HG03378 (cell line): Measurements from ENCODE around the gene MTUS2.
"Not testable (repeated sequence)": the region's sequence is repeated elsewhere in the genome, so short reads cannot be mapped to it uniquely, and the experiment has no call there.

Experiments used
- ATAC-seq: cut with Tn5 transposase; IDR thresholded peaks from one replicate; pipeline ENCODE4 v1.9.1; 2021; ENCODE audit warnings: mild to moderate bottlenecking, moderate library complexity; ENCODE audit not compliant: unreplicated experiment

Gene MTUS2

GRCh38 chr13:29294821-29295220 lies 474.7 kb downstream of the MTUS2 start:
- no peak for ATAC-seq

DNA sequence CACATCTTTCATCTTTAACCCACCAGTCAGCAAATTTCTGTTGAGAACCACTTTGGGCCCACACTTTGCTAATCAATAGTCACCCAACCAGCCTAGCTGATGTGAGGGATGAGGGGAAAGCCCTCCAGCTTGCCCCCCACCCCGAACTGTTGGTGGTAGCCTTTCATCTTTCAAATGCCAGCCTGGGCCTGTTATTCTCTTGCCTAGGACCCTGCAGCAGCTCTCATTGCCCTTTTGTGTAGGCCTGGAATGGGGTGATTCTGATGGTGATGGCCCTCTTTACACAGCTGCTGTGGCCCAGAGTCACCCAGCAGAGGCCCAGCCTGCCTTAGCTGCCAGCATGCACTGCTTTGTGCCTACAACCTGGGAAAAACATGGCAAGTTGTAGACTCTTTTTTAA lies 480.9 kb downstream of the MTUS2 start:
- no peak for ATAC-seq

- no peak for ATAC-seq
Measured at GRCh38 chr13:29304148-29304547, 484.0 kb downstream of the MTUS2 start.

DNA sequence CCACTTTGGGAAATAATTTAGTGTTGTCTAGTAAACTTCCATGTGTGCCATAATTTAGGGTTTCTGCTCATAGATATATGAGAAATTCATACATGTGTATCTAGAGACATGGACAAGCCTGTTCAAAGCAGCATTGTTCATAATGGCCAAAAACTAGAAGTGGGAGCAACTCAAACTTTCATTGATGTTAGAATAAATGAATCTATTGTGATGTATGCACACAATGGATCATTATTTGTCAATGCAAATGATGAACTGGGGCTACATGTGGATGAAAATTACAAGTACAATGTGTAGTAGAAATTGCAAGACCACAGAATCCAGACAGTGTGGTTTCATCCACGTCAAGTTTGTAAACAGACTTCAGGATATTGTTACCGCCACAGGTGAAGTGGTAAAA lies 490.7 kb downstream of the MTUS2 start:
- ATAC-seq, result no peak

- no peak for ATAC-seq
Measured at GRCh38 chr13:29315847-29316246, 495.7 kb downstream of the MTUS2 start.

DNA sequence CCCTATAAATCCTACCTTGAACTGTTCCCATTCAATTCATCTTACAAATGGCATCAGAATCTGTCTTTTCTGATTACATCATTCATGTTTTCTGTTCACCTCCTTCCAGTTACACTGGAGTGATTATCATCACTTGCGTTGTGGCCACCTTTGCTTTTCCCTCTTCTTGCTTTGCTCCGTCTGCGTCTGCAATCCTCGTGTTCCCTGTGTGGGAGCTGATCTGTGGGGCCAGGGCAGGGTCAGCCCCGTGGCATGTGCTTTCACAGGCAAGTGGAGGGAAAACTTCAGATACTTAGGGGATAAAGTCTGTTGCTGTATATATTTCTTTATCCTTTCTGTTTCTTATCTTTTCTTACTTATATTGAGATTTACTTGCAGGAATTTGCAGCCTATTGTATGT lies 497.7 kb downstream of the MTUS2 start:
- ATAC-seq, result no peak

DNA sequence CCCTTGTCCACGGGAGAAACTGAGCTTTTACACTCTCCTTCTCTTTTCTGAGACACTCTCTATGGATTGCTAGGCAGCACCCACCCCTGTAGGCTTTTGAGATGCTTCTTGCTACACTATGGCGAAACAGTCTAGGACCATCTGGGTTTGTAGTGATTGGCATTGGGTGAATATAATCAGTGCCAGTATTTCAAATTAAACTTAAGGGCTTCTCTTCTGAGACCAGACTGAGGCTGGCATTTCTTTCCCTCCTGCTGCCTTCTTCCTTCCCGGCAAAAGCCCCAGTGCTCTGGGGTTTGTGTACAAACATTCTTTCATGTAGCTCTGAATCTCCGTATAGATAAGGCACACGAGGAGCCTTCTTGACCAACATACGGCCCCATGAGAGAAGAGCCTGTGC lies 498.6 kb downstream of the MTUS2 start:
- ATAC-seq, result no peak

DNA sequence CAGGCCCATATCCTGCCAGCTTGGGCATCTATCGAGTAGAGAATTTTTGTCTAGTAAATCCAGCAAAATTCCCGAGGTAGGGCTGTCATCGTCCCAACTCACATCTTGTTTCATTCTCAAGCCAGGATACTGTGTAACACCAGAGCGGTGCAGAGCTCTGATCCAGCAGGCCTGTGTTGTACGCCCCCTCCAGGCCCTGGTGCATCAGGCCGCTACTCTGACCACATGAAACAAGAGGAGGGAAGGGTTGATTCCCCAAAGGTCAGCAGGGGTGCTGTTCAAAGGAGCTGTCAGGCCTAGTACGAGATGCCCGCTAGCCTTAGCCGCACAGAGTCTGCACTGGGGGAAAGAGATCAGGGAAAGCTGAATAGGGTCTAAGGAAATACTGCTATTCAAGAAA lies 499.3 kb downstream of the MTUS2 start:
- no peak for ATAC-seq

DNA sequence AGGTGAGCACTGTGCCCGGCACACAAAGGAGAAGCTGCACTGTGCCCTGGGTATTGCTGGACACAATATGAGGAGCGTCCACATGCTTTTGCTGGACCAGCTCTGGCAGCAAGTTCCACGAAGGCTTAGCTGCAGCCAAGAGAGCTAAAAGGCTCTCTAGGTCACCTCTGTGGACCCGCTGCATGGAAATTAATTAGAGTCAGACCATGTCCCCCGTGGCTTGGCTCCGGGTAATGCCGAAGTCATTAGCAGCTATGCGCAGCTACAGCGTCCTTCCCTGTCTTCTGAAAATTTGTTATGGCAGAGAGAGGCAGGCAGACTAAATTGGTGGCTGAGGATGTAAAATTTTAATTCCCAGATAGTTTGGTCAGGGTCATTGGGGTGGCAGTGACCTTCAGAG lies 503.8 kb downstream of the MTUS2 start:
- no peak for ATAC-seq

- no peak for ATAC-seq
Measured at GRCh38 chr13:29324601-29325000, 504.5 kb downstream of the MTUS2 start.

DNA sequence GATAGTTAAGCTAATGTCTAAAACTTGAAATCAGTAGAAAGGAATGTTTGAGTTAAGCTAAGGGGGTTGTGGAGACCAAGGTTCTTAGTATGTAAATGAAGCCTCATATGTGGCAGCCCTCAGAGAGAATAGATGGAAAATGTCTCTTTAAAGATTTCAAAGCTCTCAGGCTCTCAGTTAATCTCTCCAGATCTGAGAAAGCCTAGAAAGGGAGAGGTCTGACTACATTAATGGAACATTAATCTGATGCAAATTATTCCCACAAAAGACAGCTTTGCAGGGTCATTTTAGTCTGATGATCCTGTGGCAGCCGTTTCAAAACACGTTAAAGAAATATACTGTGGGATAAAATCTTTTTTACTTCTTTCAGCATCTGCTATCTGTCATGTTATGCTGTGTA lies 508.4 kb downstream of the MTUS2 start:
- ATAC-seq, result no peak

- no peak for ATAC-seq
Measured at GRCh38 chr13:29336356-29336755, 516.2 kb downstream of the MTUS2 start.

DNA sequence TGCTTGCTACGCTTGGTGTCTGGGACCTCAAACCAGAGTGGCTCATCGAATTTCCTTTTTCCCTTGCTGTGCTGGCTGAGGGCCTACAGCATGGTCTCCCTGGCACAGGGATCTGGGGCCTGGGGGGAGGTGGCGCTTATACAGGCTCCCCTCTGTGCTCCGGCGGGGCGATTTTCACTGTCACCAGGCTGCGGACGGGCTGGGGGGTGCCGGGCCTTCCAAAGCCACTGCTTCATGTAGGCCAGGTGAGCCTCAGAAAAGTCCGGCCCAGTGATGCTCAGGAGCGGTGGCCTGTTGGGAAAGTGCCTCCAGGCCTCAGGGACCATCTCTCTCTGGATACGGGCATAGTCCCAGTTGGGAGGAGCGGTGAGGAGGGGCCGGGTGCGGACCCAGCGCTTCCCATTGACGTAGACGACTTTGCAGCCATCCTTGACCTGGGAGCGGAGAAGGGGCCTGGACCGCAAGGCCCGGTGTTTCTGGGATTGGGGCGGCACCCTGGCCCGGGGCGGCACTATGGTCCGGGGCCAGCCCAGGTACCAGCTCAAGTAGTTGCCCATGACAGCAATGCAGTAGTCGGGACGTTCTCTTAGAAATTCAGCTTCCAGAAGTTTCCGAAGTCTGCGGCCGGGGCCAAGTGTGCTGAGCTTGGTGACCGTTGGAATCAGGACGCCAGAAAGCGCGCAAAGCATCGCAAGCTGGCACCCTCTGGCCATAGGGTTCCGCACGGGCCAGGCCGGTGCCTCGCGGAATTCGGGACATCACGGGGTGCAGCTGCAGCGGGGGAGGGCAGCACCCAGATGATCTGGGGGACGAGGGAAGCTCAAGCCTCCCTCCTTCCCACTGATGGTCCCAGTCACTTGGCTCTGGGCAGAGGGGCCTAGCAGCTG lies 519.5 kb downstream of the MTUS2 start:
- no peak for ATAC-seq

DNA sequence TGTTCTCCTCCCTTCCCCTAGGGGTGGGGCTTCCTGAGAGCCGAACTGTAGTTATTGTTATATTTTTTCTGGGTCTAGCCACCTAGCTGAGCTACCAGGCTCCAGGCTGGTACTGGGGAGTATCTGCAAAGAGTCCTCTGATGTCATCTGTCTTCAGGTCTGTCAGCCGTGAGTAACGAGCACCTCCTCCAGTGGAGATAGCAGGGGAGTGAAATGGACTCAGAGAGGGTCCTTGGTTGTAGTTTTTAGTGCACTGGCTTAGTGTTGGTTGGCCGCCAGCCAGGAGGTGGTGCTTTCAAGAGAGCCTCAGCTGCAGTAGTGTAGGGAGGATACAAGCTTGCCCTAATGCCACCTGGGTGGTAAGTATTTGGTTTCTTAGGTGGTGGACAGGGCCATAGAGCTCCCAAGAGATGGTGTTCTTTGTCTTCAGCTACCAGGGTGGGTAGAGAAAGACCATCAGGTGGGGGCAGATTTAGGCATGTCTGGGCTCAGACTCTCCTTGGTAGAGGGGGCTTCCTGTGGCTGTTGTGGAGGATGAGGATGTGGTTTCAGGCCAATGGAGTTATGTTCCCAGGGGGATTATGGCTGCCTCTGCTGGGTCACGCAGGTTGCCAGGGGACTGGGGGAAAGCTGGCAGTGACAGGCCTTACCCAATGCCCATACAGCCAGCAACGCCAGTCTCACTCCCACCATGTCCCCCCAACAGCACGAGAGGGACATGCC lies 525.9 kb downstream of the MTUS2 start:
- not testable (repeated sequence) for ATAC-seq

- ATAC-seq, result no peak
Measured at GRCh38 chr13:29355029-29355428, 534.9 kb downstream of the MTUS2 start.

DNA sequence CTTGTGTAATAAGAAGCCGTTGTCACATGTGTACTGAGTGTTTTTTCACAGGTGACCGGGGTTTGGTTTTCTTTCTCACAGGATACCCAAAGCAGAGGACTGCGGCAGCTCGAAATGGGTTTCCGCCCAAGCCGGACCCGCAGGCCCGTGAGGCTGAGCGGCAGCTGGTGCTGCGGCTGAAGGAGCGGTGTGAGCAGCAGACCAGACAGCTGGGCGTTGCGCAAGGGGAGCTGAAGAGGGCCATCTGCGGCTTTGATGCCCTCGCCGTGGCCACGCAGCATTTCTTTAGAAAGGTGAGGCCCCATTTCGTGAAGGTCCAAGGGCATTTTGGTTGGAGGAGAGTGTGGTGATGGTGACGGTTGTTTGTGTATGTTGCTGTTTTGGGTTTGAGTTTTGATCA lies 539.0 kb downstream of the MTUS2 start:
- no peak for ATAC-seq

DNA sequence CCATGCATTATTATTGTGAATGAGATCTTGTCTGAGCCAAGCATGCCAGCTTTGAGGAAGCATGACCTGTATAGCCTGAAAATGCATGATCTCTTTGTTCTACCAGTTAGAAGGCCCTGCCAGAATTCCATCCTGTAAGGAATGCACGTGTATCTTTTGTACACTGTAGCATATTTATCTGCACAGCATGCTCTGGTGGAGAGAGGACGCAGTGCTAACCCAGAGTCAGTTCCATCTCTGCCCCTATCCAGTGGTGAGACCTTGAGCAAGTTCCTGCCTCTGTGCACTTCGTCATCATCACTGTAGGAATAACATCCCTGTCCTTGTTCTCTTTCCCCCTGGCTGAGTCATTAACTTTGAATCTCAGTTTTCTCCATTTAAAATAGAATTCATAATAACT lies 541.6 kb downstream of the MTUS2 start:
- no peak for ATAC-seq

GRCh38 chr13:29362849-29363604 lies 542.9 kb downstream of the MTUS2 start:
- peak; percentile 86 for ATAC-seq

GRCh38 chr13:29369060-29369743 lies 549.1 kb downstream of the MTUS2 start:
- ATAC-seq, result no peak

DNA sequence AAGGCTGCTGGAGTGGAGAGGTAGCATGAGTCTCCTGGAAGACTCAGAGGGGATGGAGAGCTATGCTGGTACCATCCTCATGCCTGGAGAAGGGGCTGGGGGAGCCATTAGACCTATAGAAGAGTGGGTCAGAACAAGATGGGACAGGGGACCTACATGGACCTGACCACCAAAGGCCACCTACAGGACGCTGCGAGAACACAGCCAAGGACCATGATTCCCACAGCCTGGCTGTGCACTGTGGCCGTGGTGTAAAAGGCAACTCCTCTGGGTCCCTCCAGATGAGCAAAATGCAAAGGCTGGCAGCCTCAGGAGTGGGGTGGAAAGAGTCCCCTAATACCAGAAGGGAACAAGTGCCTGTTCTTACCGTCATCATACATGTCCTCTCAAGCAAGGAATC lies 559.1 kb downstream of the MTUS2 start:
- ATAC-seq, result no peak

DNA sequence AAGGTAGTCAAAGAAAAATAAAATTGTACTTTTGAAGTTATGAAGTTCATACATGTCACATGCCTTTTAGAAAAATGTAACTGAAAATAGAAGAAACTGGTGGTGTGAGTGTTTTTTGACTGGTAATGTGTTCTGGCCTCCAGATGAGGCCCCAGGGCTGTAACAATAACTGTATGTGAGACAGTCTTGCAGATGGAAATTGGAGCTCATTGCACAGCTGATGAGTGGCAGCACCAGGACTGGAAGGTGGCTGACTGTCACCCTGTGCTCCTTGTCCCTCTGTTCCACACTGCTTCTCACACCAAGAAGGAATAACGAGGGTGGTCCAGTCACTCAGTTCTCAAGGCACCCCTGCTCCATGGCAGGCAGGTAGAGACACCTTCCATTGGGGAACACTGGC lies 559.7 kb downstream of the MTUS2 start:
- ATAC-seq, result no peak
